Lung microvascular endothelial cell (primary cell): ENCODE measurements around the gene NUP133. TPM values are rescaled to one million over a fixed set of nuclear protein-coding genes. Genes with fewer than 3 reads are reported as not detected.

Experiments
- total RNA-seq: library from RNA; depleted of rRNA; stranded (reverse); fragments of >200 nt; gene quantifications from 2 replicates; pipeline ENCODE4 v1.2.1, GENCODE V29; 2014

Gene NUP133
- total RNA-seq, 1 donor from 2014 or later, result 27.8 TPM

Other genes with a start within 250 kb of the NUP133 start
- gene RAB4A, start 237.2 kb downstream of the NUP133 start, total RNA-seq, result 13.9 and 15.7 TPM in 2 replicates
- gene CCSAP, start 165.3 kb downstream of the NUP133 start, total RNA-seq, result 3.4 and 3.7 TPM in 2 replicates
- not detected in 2 replicates for gene ACTA1, start 74.2 kb downstream of the NUP133 start, total RNA-seq
- 16.6 and 24.2 TPM in 2 replicates for gene ABCB10, start 50.4 kb upstream of the NUP133 start, total RNA-seq
- 18.5 and 28.4 TPM in 2 replicates for gene TAF5L, start 117.8 kb upstream of the NUP133 start, total RNA-seq
- gene URB2, start 117.9 kb upstream of the NUP133 start, total RNA-seq, result 6.1 and 10.7 TPM in 2 replicates